NCI-H526 (cell line): ENCODE data around the gene SPTBN1.

Experiments
- DNase-seq, 2 experiments: peaks; one replicate each; lab custom pipeline; 2025; lab: John Stamatoyannopoulos, UW

SPTBN1 gene

DNA sequence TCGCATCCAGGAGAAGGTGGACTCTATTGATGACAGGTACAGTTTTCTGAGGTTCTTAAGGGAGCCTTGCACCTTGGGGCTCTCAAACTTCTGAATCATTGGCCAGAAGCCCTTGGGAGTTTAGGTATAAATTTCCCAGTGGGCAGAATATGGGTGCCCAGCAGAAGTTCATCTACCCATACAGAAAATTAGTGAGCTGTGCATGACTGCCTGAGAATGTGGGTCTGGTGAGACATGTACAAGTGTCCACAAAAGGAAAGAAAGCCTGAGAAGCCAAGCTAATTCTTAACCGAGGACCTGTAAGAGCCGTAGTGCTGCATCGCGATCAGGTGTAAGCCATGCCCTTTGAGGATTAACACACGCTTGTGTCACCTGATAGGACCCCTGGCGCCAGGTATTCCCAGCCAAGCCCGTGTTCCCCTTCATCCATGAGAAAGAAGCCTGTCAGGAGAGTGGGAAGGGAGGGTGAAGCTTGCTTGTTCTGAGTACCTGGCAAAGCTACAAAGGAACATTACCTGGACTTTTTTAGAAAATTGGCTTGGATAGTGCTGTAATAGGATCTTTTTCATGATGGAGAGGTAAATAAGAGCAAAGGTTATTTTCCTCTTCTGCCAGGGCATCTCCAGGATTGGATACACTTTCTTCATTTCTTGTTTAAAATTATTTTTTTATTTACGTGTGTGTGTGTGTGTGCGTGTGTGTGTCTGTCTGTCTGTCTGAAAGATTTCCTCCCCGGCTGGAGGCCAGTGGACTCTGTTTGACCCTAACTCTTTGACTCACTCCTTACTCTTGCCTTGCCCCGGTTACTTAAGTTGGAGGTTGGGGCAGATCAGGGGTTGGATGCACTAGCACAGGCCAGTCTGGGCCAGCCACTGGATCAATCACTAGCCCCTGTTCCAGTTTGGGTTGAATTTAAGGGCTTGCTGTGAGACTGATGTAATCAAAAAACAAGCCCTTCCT, 176.9 kb downstream of the SPTBN1 start:
- DNase-seq: no peak

DNA sequence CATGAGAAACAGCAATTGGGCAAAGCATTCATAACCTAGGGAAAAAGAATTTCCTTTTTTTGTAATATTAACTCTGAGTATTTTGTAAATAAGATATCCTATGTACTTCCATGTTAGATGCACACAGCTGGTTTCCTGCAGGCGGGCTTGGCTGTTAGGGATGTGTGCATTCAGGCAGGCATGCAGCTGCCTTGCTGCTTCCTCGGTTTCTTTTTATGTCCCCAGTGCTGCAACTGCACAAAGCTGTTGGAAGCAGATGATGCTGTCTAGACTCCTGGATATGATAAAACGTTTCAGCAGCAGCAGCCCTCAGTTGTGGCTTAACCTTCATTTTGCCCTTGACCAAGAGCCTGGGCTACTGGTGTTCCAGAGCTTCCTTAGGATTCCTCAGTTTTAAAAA, 177.9 kb downstream of the SPTBN1 start:
- DNase-seq: no peak

DNA sequence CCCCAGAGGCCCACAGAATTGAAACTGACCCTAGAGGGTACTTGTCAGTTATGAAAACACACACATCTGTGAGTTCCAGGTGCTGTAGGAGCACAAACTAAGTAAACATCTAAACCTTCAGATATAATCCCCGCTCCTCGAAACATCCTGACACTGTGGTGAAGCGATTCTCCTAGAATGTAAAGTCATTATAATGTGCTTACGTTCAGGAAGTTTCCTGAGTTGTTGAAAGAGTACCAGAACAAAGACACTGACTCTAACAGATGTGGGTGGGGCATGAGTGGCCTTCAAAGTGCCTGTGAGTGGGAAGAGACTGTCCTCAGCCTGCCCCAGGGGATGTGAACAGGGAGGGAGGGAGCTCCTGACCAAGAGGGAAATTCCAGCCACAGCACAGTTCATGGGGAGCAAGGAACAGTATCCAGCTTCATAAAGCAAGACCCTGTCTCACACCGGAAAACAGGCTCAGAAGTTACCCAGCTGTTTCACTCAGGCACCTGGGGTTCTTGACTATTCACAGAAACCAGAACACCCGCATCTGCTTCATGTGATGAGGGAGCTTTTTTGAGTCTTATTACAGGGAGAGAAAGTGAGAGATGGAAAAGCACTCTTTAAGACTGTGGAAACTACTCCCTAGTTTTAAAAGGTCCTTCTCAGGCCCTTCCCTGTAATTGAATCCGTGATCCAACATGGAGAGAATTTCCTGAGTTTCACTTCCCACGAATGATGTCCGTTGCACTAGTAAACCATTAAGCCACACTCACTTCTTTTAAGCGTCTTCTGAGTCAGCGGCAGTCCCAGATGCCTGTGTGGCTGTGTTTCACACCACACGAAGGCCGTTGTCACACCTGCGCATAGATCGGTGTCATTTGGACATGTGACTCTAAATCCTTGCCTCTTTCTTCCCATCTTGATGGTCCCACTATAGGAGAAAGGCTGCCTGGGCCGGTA, 178.7 kb downstream of the SPTBN1 start:
- no peak for DNase-seq

DNA sequence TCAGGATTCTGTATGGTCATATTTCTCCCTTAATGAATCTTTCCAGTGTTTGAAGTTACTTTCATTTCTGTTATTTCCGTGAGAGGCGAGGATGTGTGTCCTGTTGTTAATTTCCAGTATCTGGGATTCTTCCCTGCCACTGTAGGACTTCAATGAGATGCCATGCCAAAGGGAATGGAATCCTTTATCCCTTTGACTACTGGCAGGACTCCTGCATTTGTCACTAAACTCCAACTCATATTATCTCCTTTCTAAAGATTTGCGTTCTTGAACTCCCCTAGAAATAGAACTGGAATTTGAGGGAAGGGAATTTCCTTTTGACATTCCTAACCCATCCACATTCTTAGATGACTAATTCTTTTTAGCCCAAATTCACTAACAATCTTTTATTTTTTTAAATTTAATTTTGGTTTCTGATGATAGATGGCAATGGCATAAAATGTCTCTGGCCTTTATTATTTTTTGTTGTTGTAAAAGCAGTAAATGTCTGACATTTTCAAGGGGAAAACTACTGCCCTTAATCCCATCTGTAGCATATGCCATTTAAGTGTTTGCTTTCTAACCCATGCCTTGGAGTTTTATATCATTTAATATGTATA, 179.5 kb downstream of the SPTBN1 start:
- DNase-seq: no peak

DNA sequence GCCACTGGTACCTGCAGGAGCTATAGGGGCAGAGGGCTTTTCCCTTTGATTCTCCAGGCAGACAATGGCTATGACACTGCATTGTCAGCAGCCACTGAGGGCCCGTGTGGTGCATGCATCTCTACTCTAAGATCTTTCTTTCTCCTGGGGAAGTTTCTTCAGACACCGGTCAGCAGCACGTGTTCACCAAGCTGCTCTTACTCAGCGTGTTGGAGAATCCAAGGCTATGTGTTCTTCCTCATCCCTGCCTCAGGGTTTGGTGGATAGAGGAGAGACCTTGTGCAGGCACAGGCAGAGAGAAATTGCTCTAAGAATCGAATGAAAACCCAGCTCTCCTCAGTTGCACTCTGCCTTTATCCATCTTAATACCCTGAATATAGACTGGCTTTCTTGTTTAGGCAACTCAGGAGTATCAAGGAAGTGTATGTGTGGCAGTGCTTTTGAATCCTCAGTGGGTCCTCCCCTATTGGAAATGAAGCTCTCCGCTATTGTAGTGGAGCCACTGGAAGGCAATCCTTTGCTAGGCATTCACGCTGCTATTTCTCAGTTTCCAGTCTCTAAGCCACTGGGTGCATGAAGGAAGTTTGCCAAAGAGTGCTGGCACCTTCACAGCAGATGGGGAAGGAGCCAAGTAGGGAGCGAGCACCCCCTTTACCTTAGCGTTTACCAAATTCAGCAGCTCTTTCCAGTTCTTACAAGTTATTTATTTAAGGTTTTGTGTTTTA, 180.4 kb downstream of the SPTBN1 start:
- no peak for DNase-seq

DNA sequence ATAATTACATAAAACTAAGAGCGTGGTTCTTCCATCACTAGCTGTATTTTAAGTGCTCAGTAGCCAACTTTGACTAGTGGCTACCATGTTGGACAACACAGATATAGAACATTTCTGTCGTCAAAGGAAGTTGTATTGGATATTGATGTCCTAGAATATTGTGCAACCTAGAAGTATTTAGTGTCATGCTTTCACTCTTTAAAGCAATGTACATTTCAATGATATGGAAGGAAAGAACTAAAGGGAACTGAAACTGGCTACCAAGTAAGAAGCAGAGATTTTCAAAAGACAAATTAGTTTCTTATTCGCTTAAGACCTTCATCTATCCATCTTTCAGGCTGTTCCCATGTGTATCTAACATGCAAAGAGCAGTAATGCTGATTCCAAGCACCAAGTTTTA, 182.0 kb downstream of the SPTBN1 start:
- DNase-seq: no peak

DNA sequence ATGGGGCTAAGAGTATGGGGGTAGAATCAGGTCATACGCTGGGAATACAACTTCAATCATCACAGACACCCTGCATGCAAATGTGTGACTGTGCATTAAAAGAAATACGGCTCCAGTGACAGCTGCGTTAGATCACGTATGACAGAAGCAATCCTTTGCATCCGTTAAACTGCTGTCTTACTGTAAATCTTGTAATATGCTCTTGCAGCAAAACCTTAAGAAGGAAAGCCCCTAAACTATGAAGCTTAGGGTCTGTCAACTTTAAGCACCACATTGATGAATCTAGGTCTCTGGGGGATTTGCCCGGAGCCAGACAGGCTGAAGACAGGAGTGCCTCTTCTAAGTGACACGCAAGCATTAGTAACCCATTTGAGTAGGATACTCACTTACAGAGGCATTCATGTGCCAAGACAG, 182.7 kb downstream of the SPTBN1 start:
- peak in 1 of 2 experiments; percentile 45 for DNase-seq

DNA sequence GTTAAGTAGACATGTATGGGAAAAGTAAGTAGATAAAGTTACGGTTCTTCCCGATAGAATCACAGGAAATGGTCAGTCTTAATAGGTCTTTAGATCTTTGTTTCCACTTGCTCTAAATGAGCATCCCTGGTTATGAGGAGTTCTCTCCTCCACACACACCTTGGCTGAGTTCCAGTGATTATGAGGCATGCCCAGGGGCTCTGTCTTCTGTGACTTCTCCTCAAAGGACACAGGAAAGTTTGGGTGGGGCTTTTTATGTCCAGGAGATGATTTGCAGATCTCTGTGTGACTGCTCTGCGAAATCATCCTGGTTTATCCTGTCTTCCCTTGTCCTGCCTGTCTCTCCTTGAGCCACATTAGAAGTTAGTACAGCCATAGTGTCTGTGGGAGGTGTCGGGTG, 183.5 kb downstream of the SPTBN1 start:
- DNase-seq: no peak

DNA sequence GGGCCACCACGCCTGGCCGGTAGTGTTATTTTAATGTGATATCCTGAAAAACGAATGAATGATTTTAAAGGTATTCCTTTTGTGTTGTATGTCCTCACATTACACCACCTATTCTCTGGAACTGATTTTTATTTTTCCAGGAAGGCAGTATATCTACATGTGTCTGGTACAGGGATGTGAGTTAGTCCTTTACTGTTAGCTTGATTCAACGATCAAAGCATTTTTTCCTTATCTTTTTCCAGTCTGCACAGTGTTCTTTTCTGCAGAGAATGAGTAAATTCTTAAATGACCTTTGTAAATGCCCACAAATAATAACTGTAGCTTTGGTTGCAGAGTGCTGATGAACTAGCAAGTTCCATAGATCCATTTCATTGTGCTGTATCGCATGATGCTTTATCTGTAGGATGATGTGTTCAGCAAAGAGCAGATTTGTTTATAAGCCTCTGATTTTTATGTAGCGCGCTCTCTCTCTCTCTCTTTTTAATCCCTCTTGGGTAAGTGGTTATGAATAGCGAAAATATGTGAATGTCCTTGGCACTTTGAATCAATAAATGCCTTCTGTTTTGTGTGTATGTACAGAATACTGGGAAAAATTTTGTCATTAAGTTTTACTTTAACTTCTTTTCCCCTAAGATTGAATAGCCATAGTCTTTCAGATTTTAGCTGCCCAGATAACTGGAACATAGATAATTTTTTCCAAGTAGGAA, 184.9 kb downstream of the SPTBN1 start:
- no peak for DNase-seq

DNA sequence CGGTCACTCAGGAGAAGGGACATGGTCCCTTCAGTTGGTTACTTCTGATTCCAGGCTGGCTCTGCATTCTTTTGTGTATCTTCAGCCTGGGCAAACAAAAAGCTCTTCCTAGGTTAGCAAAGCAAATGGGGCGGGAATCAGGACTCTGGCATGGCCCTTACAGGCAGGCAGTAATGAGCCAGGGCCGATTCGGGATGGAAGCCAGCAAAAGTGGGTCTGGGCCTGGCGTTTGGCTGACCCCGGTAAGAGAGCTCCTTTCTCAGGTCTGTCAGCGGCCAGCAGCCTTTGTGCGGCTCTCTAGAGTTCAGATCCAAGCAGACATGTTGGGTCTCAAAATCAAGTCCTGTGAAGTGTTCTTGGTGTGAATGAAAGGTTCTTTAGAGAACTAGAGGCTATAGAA, 185.9 kb downstream of the SPTBN1 start:
- no peak for DNase-seq

DNA sequence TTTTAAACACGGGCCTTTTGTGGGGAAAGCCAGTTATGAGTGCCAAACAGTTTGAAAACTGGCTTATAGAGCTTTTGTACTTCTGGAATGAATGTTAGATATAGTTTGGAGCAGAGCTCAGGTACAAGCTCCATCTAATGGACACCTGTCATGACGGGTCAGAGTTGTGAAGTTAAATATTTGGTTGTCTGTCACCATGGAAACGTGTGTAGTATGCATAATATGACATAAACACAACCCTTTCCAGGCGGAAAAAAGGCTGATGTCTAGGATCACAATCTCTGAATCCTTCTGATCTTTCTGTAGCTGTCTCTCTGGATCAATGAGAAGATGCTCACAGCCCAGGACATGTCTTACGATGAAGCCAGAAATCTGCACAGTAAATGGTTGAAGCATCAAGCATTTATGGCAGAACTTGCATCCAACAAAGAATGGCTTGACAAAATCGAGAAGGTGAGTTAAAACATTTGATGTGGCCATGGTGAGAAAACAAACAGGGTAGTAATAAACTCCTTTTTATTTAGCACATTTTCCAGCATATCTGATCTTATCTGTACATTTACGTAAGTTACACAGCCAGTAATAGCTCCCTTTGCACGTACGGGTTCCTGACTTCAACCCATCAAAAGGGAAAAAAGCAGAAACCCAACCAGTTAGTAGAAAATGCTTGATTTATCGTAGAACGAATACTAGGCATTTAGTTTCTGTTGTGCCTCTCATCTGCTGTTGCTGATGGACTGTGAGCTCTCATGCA, 186.7 kb downstream of the SPTBN1 start:
- no peak for DNase-seq

DNA sequence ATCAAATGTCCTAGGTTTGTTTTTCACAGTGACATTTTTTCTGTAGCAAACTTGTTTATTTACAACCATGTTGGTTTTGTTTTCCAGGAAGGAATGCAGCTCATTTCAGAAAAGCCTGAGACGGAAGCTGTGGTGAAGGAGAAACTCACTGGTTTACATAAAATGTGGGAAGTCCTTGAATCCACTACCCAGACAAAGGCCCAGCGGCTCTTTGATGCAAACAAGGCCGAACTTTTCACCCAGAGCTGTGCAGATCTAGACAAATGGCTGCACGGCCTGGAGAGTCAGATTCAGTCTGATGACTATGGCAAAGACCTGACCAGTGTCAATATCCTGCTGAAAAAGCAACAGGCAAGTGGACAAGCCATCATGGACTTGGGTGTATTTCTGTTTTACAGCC, 188.1 kb downstream of the SPTBN1 start:
- no peak for DNase-seq

DNA sequence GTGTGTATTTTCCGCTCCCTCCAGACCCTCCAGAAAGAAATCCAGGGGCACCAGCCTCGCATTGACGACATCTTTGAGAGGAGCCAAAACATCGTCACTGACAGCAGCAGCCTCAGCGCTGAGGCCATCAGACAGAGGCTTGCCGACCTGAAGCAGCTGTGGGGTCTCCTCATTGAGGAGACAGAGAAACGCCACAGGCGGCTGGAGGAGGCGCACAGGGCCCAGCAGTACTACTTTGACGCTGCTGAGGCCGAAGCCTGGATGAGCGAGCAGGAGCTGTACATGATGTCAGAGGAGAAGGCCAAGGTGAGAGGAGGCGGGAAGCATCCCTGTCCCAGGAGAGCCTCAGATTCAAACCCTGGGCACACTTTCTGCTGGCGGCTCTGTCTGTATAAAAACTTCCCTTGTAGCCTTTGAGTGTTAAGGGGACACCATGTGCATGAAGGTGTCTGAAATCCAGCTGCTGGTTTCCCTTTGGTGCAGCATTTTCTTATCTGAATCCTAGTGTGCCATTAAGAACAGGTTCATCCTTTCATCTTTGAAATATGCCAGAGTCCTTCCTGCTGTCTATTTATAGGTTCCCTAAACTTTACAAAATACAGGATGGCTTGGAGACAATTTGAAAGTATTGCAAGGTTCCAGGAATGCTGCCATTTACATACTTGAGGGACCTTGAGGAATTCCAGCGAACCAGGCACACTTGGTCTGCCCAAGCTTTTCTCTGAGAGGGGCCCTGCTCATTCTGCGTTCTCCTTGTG, 190.2 kb downstream of the SPTBN1 start:
- no peak for DNase-seq

DNA sequence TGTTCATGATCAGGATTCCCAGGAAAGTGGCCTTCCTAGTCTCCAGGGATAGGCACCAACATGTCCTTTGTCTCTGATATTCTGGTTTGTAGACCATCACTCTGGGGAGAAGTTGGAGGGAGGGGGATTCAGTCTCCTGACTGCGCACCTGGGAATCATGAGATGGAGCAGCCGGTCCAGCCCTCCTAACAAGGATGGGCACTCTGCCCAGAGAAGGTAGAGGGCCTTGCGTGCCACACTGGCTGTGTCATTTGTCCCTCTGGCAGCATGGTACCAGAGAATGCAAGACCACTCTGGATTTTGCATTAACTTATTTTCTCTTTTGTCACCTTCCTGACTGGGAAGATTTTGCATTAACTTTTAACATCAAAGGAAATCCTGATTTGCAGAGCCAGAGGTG, 192.1 kb downstream of the SPTBN1 start:
- no peak for DNase-seq

DNA sequence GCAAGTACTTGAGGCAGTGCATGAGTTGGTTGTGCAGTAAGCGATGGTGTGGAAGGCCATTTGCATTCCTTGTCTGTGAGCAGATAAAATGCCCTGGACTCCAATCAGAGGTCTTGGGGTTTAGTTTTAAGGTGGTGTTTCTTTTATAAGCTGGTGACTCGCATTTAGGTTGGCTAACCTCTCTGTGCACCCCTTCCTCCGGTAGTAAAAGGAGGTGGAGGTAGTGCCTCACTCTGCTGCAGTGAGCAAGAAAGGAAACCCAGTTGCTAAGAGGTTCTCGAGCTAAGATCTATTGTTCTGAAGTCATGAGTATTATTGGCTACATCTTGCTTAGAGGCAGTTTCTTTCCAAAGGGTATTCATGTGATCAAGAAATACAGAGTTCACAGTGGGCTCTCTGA, 193.1 kb downstream of the SPTBN1 start:
- no peak for DNase-seq

DNA sequence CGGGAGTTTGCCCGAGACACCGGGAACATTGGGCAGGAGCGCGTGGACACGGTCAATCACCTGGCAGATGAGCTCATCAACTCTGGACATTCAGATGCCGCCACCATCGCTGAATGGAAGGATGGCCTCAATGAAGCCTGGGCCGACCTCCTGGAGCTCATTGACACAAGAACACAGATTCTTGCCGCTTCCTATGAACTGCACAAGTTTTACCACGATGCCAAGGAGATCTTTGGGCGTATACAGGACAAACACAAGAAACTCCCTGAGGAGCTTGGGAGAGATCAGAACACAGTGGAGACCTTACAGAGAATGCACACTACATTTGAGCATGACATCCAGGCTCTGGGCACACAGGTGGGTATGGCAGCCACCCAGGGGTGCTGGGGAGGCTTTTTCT, 193.5 kb downstream of the SPTBN1 start:
- no peak for DNase-seq

DNA sequence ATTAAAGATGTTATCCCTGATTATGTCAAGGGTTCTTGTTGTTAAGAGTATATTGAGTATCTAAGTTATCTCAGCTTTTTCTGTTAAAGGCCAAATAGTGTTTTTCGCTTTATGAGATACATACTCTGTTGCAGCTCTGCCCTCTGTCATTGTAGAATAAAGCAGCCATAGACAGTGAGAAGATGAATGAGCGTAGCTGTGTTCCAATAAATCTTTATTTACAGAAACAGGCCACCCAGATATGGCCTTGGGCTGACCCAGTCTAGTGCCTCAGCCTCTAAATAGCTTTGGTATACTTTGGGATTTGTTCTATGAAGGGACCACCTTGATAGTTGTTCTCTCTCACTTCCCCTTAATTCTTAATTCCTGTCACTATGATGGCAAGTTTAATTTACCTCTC, 194.5 kb downstream of the SPTBN1 start:
- DNase-seq: no peak

DNA sequence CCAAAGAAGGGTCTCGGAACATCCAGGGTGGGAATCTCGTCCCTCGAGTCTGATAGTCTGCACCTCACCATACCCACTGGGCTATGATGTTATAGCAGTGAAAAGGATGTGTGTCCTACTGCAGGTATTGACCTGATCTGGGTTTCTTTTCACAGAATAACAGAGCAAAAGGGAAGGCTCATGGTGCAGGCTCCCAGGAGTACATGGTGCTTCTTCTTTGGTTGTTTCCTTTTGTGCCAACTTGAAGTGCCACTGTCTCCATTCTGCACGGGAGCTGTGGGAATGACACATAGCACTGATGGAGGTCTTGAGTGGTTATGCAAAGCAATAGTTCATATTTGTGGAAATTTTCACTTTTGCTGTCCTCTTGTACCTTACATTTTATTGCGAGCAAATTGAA, 195.2 kb downstream of the SPTBN1 start:
- DNase-seq: no peak

DNA sequence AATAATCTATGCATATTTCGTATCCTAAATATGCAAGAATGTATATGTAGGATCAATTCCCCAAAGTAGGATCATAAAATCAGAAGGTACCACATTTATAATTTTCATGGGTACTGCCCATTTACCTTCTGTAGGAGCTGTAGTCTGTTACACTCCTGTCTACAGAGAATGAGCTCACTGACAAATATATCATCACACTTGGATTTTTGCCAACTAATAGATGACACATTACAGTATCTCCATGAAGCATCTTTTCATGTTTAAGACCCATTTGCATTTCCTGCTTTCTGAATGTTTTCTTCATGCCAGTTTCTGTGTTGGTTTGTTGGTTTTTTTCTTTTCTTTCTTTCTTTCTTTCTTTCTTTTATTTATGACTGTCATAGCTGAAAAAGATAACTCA, 196.4 kb downstream of the SPTBN1 start:
- no peak for DNase-seq
